ENCODE results near the gene MERTK. TPM values are rescaled to one million over a fixed set of nuclear protein-coding genes. Genes with fewer than 3 reads are reported as not detected.

The MERTK gene
- total and polyA plus RNA-seq, 2 of the 8 experiments (the other 6 are each of a cell fraction or from before 2014, with no cell fraction given), result 6.5 to 7.0 TPM

- no peak for TF ChIP-seq RFX5 (IDR thresholded peaks at IDR 0.05; ENCODE audit: borderline replicate concordance, low read depth, low read length)
These were observed 123.4 kb downstream of the MERTK start (continued) for GRCh38 chr2:112021781-112022231.

Data from H1 (cell line).